AG09319 (cell line): ENCODE measurements around the gene GJB6.

Experiments
- DNase-seq: peaks from one replicate; pipeline ENCODE4 v3.0.0-alpha.2; 2010; ENCODE audit warnings: low read depth; ENCODE audit errors: extremely low read depth
- CTCF ChIP-seq: IDR thresholded peaks from 2 replicates; pipeline ENCODE4 v1.5.1; 2011; ENCODE audit warnings: low read depth, mild to moderate bottlenecking, inconsistent platforms, low read length, moderate library complexity

The GJB6 gene

DNA sequence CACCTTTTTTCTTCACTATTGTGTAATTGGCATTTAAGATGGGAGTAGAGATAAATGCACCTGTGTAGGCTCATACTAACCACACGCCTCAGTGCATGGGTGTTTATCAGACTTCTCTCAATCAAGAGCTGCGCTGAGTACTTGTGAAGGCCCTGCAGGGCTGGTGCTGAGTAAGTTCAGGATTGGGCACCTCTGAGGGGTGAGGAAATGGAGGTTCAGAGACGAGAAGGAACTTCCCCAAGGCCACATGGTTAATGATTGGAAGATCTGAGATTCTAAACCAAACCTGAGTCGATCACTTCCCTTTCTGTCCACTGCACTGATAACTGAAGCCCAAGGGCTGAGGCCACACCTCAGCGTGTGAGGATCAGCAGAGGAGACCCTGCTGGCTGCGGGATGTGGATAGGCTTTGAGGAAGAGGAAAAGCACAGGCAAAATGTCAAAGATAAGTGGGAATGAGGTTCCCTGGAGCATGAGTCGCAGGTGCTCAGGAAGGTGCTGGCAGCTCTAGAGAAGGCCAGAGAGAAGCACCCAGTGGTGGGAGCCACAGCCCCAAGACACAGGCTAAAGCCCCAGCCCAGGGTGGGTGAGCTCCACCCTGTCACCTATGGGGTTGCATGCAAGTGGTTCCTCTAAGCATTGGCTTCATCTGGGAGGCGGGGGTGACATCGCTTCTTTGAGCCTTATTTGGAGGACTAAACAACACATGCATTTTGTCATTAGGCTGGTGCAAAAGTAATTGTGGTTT, 32.3 kb upstream of the GJB6 start:
- no peak for TF ChIP-seq CTCF
- DNase-seq = no peak

- no peak for DNase-seq
- TF ChIP-seq CTCF = no peak
Observed at GRCh38 chr13:20263393-20264044, 31.4 kb upstream of the GJB6 start.

DNA sequence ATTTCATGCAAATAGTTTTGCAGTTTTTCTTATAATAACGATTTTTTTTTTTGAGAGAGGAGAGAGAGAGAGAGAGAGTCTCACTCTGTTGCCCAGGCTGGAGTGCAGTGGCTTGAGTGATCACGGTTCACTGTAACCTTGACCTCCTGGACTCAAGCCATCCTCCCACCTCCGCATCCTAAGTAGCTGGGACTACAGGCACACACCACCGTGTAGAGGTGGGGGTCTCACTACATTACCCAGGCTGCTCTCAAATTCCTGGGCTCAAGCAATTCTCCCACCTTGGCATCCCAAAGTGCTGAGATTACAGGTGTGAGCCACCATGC, 26.8 kb upstream of the GJB6 start:
- DNase-seq = no peak
- no peak for TF ChIP-seq CTCF

GRCh38 chr13:20258208-20258962, 26.3 kb upstream of the GJB6 start:
- no peak for DNase-seq
- TF ChIP-seq CTCF = no peak

DNA sequence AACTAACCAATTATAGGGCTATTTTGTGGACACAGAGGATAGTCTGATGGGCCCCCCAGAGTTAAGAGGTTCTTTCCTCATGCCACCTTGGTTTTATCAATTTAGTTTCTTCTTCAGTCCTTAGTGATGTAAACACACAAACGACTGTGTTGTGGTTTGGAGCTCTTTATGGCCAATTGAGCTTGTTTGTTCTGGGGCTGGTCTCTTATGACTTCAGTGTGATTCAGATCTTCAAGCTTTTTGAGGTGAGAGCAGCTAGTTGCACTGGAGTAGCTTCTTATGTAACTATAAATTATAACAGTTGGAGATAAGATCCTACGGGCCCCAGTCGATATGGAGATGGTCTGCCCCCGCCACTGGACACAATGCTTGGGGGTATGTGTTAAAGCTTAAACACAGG, 22.0 kb upstream of the GJB6 start:
- no peak for DNase-seq
- no peak for TF ChIP-seq CTCF

- no peak for TF ChIP-seq CTCF
- no peak for DNase-seq
Observed at GRCh38 chr13:20249913-20250312, 17.8 kb upstream of the GJB6 start.

- TF ChIP-seq CTCF = no peak
- DNase-seq = no peak
Observed at GRCh38 chr13:20247963-20248362, 15.8 kb upstream of the GJB6 start.
